OCI-LY3 (cell line): ENCODE measurements around the gene RHPN2.

ENCODE experiments used
- CTCF ChIP-seq: fragments of 200-600, 300-600 bp; sonication (generic); IDR thresholded peaks from 2 replicates; pipeline ENCODE4 v1.5.1; 2014; ENCODE audit warnings: antibody characterized with exemption, low read length, low read depth
- EZH2phosphoT487 ChIP-seq: fragments of 200-600 bp; shearing (Covaris generic); IDR thresholded peaks from 2 replicates; pipeline ENCODE4 v1.6.1; 2018; ENCODE audit warnings: antibody characterized with exemption, mixed run types, low read depth

- TF ChIP-seq CTCF (no peak), EZH2phosphoT487 (no peak)
Measured at GRCh38 chr19:33060586-33060985, 4.1 kb downstream of the RHPN2 start.
